SK-N-SH (cell line): Measurements from ENCODE around the gene ADCY5. TPM values are rescaled to one million over a fixed set of nuclear protein-coding genes. Genes with fewer than 3 reads are reported as not detected.

Source experiments
- CTCF ChIA-PET: fragments of 300-600, 350-600 bp; formaldehyde crosslinking; extraction: SDS; loops from one replicate; lab custom pipeline; 2021; lab: Yijun Ruan, JAX
- POLR2A ChIA-PET: fragments of 350-600 bp; sonication (Branson Sonifier 250); formaldehyde crosslinking; extraction: SDS; loops from one replicate; lab custom pipeline; 2020; ENCODE audit warnings: antibody characterized with exemption, inconsistent platforms; lab: Yijun Ruan, JAX
- DNase-seq: peaks from one replicate; pipeline ENCODE4 v3.0.0; 2012
- H2AFZ ChIP-seq: fragments of 200-600 bp; sonication (generic); 2 replicates; pipeline ENCODE4 v1.8.1; 2016; ENCODE audit warnings: antibody characterized with exemption, mild to moderate bottlenecking, low read depth
- H3F3A ChIP-seq: fragments of 200-600 bp; sonication (generic); replicated peaks from 2 replicates; pipeline ENCODE3; 2016; ENCODE audit warnings: antibody characterized with exemption, mild to moderate bottlenecking; ENCODE audit not compliant: insufficient read depth
- H3K27ac ChIP-seq, 2 experiments: fragments of 200-500 bp in 1 of 2; fragments of 200-600 bp in 1 of 2; sonication (Bioruptor generic) in 1 of 2; sonication (generic), shearing (Covaris generic) in 1 of 2; 2 replicates each; pipeline versions ENCODE4 v1.5.1 to v1.6.1; 2014 to 2016; ENCODE audit warnings: low read depth in 2 of 2, inconsistent platforms in 1 of 2, low read length in 1 of 2, mild to moderate bottlenecking in 1 of 2, mixed read lengths in 1 of 2
- H3K27me3 ChIP-seq: fragments of 200-600 bp; sonication (generic), shearing (Covaris generic); 2 replicates; pipeline ENCODE4 v1.6.1; 2016; ENCODE audit warnings: mixed run types; ENCODE audit not compliant: insufficient read depth
- H3K36me3 ChIP-seq, 2 experiments: fragments of 200-500 bp in 1 of 2; fragments of 200-600 bp in 1 of 2; sonication (Bioruptor generic) in 1 of 2; sonication (generic) in 1 of 2; replicated peaks in 1 of 2; 2 replicates each; pipeline versions ENCODE3 to v1.5.1; 2014 to 2016; ENCODE audit warnings: low read length in 1 of 2, mild to moderate bottlenecking in 1 of 2; ENCODE audit not compliant: insufficient read depth in 2 of 2, control insufficient read depth in 1 of 2
- H3K4me1 ChIP-seq, 2 experiments: fragments of 200-500 bp in 1 of 2; fragments of 200-600 bp in 1 of 2; sonication (Bioruptor generic) in 1 of 2; sonication (generic), shearing (Covaris generic) in 1 of 2; 2 replicates each; pipeline versions ENCODE4 v1.5.1 to v1.6.1; 2014 to 2016; ENCODE audit warnings: low read depth in 1 of 2, low read length in 1 of 2, mixed run types in 1 of 2; ENCODE audit not compliant: insufficient read depth in 2 of 2, control insufficient read depth in 1 of 2
- H3K4me2 ChIP-seq: fragments of 200-600 bp; sonication (generic), shearing (Covaris generic); 2 replicates; pipeline ENCODE4 v1.6.1; 2017; ENCODE audit warnings: mixed run types
- H3K4me3 ChIP-seq, 2 experiments: fragments of 200-500 bp in 1 of 2; fragments of 200-600 bp in 1 of 2; sonication (Bioruptor generic) in 1 of 2; sonication (generic), shearing (Covaris generic) in 1 of 2; 2 replicates each; pipeline versions ENCODE4 v1.5.1 to v1.8.1; 2014 to 2016; ENCODE audit warnings: low read depth in 2 of 2, inconsistent platforms in 1 of 2, low read length in 1 of 2, mild to moderate bottlenecking in 1 of 2, mixed read lengths in 1 of 2, moderate library complexity in 1 of 2
- H3K79me2 ChIP-seq: fragments of 200-600 bp; sonication (generic); 2 replicates; pipeline ENCODE4 v1.8.1; 2017; ENCODE audit warnings: mild to moderate bottlenecking; ENCODE audit not compliant: insufficient read depth
- H3K9ac ChIP-seq: fragments of 200-600 bp; sonication (generic); 2 replicates; pipeline ENCODE4 v1.6.1; 2017; ENCODE audit warnings: mixed run types
- H3K9me2 ChIP-seq: fragments of 200-600 bp; sonication (generic); 2 replicates; pipeline ENCODE4 v1.6.1; 2017; ENCODE audit warnings: mixed run types
- H3K9me3 ChIP-seq: fragments of 200-600 bp; sonication (generic); 2 replicates; pipeline ENCODE4 v1.6.1; 2017; ENCODE audit warnings: mixed run types, mild to moderate bottlenecking, moderate library complexity
- H4K20me1 ChIP-seq: fragments of 200-600 bp; sonication (generic); 2 replicates; pipeline ENCODE4 v1.6.1; 2017; ENCODE audit warnings: mild to moderate bottlenecking, mixed run types; ENCODE audit not compliant: insufficient read depth
- CHD2 ChIP-seq: fragments of 150-350 bp; IDR thresholded peaks from 2 replicates; pipeline ENCODE4 v1.6.1; 2018; ENCODE audit warnings: low read length; ENCODE audit not compliant: partially characterized antibody
- CTCF ChIP-seq: fragments of 200-600 bp; sonication (generic); IDR thresholded peaks from 2 replicates; pipeline ENCODE4 v1.6.1; 2017; ENCODE audit warnings: antibody characterized with exemption, mild to moderate bottlenecking, moderate library complexity
- ELF1 ChIP-seq: IDR thresholded peaks from 2 replicates; pipeline ENCODE4 v1.4.0; 2012
- FOSL2 ChIP-seq: IDR thresholded peaks from 2 replicates; pipeline ENCODE4 v1.4.0; 2012; ENCODE audit warnings: low read depth, mild to moderate bottlenecking, moderate library complexity, borderline replicate concordance
- JUND ChIP-seq: IDR thresholded peaks from 2 replicates; pipeline ENCODE4 v1.4.0; 2012
- POLR2AphosphoS5 ChIP-seq: IDR thresholded peaks from 2 replicates; pipeline ENCODE4 v1.6.1; 2012; ENCODE audit warnings: low read depth, low read length
- RAD21 ChIP-seq: IDR thresholded peaks from 2 replicates; pipeline ENCODE4 v1.6.1; 2012; ENCODE audit warnings: mild to moderate bottlenecking, low read length
- RCOR1 ChIP-seq: fragments of 150-350 bp; IDR thresholded peaks from 2 replicates; pipeline ENCODE4 v1.6.1; 2017; ENCODE audit warnings: antibody characterized with exemption, low read length
- TEAD4 ChIP-seq: IDR thresholded peaks from 2 replicates; pipeline ENCODE4 v1.4.0; 2012; ENCODE audit warnings: mild to moderate bottlenecking, borderline replicate concordance; ENCODE audit not compliant: insufficient read depth
- USF1 ChIP-seq: IDR thresholded peaks from 2 replicates; pipeline ENCODE4 v1.4.0; 2012; ENCODE audit warnings: low read depth, borderline replicate concordance
- WGBS: methylation state at CpG from one replicate; pipeline ENCODE4 v1.1.6; 2017; ENCODE audit warnings: low lambda C conversion rate; 5-methylcytosine and 5-hydroxymethylcytosine counted together
- polyA plus RNA-seq, 3 experiments: library from polyadenylated mRNA; depleted of rRNA; stranded (reverse); fragments of >200 nt; gene quantifications; 2 replicates each; pipeline ENCODE4 v1.2.3, GENCODE V29; 2012

Gene ADCY5
- polyA plus RNA-seq, 1 of the 3 experiments (the other 2 are of a cell fraction): 0.21 TPM

GRCh38 chr3:123361071-123361470 is 87.8 kb downstream of the ADCY5 start:
- no peaks in the 10 kb centered on the region for H3K9me2 ChIP-seq
- H3K4me3 ChIP-seq: no peak overlapping the region
- DNase-seq: no peak
- H3K4me2 ChIP-seq: no peak overlapping the region
- no peaks in the 10 kb centered on the region for H4K20me1 ChIP-seq
- H3K4me1 ChIP-seq: no peaks in the 10 kb centered on the region
- ChIA-PET CTCF (interaction anchor here (0.9 to 2.4 kb wide), 3 partner anchors 9 to 129 kb away, joined by 3 to 11 read pairs (median 5); no protein-coding TSS in a partner anchor), POLR2A (no interaction called here)
- 42% methylated on average over 4 of the region's 4 CpGs for WGBS
- H3F3A ChIP-seq: no peaks in the 10 kb centered on the region
- H3K27ac ChIP-seq: no peak overlapping the region
- H3K36me3 ChIP-seq: no peaks in the 10 kb centered on the region
- H2AFZ ChIP-seq: no peak overlapping the region
- no peaks in the 10 kb centered on the region for H3K9me3 ChIP-seq
- H3K27me3 ChIP-seq: peaks cover 38% of the 10 kb centered on the region; the same call in 1 of the 2 replicates
- TF ChIP-seq CTCF: peak; percentile 12; the same call in 1 of the 2 replicates
- no peak for TF ChIP-seq JUND
- no peaks in the 10 kb centered on the region for H3K79me2 ChIP-seq
- H3K9ac ChIP-seq: no peak overlapping the region

DNA sequence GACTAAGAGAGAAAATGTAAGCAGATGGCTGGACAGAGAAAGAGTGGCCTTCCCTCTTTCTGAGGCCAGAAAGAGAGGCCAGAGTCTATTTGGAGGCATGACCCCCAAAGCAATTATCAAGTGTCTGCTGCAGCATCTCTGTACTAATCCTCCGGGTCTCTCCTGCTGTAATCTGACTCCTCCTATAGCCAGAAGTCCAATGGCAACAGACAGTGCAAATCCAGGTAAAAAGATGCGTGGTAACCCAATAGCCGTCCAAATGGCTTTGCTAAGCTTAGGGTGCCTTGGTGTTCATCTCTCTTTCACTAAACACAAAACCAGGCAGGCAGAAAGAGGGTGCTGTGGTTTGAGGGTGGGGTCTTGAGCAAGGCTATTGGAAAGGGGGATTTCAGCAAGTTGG is 91.6 kb downstream of the ADCY5 start:
- no peaks in the 10 kb centered on the region for H3K9me2 ChIP-seq
- H3K4me2 ChIP-seq: no peak overlapping the region
- ChIA-PET CTCF (no interaction called here), POLR2A (no interaction called here)
- no peaks in the 10 kb centered on the region for H3K4me1 ChIP-seq
- no peaks in the 10 kb centered on the region for H3K9me3 ChIP-seq
- TF ChIP-seq POLR2AphosphoS5: no peak
- TF ChIP-seq USF1: no peak
- TF ChIP-seq RCOR1: no peak
- no peak for TF ChIP-seq TEAD4
- no peak for TF ChIP-seq FOSL2
- H2AFZ ChIP-seq: no peak overlapping the region
- no peaks in the 10 kb centered on the region for H3K36me3 ChIP-seq
- no peaks in the 10 kb centered on the region for H3K79me2 ChIP-seq
- no peak overlapping the region for H3K9ac ChIP-seq
- H3K27me3 ChIP-seq: peaks cover 11% of the 10 kb centered on the region; the same call in 1 of the 2 replicates
- H3K27ac ChIP-seq: no peak overlapping the region
- DNase-seq: no peak
- no peaks in the 10 kb centered on the region for H4K20me1 ChIP-seq
- no peaks in the 10 kb centered on the region for H3F3A ChIP-seq
- 63% methylated on average over 3 of the region's 3 CpGs for WGBS
- no peak overlapping the region for H3K4me3 ChIP-seq

GRCh38 chr3:123353850-123354233 is 95.0 kb downstream of the ADCY5 start:
- H2AFZ ChIP-seq: no peak overlapping the region
- H3K4me3 ChIP-seq: no peak overlapping the region
- H3K27ac ChIP-seq: no peak overlapping the region
- H3K79me2 ChIP-seq: no peaks in the 10 kb centered on the region
- no peaks in the 10 kb centered on the region for H3K9me3 ChIP-seq
- ChIA-PET CTCF (interaction anchor here (0.7 to 3.2 kb wide), 3 partner anchors 12 to 135 kb away, joined by 3 to 10 read pairs (median 3); no protein-coding TSS in a partner anchor), POLR2A (no interaction called here)
- no peak for DNase-seq
- 26% methylated on average over 3 of the region's 3 CpGs for WGBS
- peaks cover 21% of the 10 kb centered on the region for H3K27me3 ChIP-seq
- no peaks in the 10 kb centered on the region for H3K36me3 ChIP-seq
- H3F3A ChIP-seq: no peaks in the 10 kb centered on the region
- H3K4me2 ChIP-seq: no peak overlapping the region
- H3K9ac ChIP-seq: no peak overlapping the region
- no peaks in the 10 kb centered on the region for H3K9me2 ChIP-seq
- H4K20me1 ChIP-seq: no peaks in the 10 kb centered on the region
- no peaks in the 10 kb centered on the region; a peak in 1 of 4 replicates for H3K4me1 ChIP-seq
- TF ChIP-seq FOSL2: peak; percentile 62
- no peak for TF ChIP-seq RAD21
- TF ChIP-seq ELF1: no peak
- no peak for TF ChIP-seq CHD2
